GM23338 (cell line): Measurements from ENCODE around the gene CYP51A1. TPM values are rescaled to one million over a fixed set of nuclear protein-coding genes. Genes with fewer than 3 reads are reported as not detected.

Experiments
- ATAC-seq: fragments of 200-7000 bp; cut with Tn5 transposase; 3 replicates; pipeline ENCODE4 v1.9.1; 2020
- DNase-seq: peaks from one replicate; pipeline ENCODE4 v3.0.0-alpha.2; 2015; ENCODE audit warnings: low spot score
- H2AFZ ChIP-seq: fragments of 200-600 bp; sonication (generic); 2 replicates; pipeline ENCODE4 v1.8.0; 2016; ENCODE audit warnings: antibody characterized with exemption, mild to moderate bottlenecking, moderate library complexity
- H3F3A ChIP-seq: fragments of 200-600 bp; sonication (generic); replicated peaks from 2 replicates; pipeline ENCODE4 v1.8.0; 2017; ENCODE audit warnings: antibody characterized with exemption, mixed run types, low read depth
- H3K27ac ChIP-seq: fragments of 200-600 bp; sonication (generic); 2 replicates; pipeline ENCODE4 v1.6.1; 2016; ENCODE audit warnings: low read depth
- H3K27me3 ChIP-seq: fragments of 200-600 bp; sonication (generic); 2 replicates; pipeline ENCODE4 v1.8.0; 2016; ENCODE audit warnings: mild to moderate bottlenecking, mixed run types, moderate library complexity; ENCODE audit not compliant: insufficient read depth
- H3K36me3 ChIP-seq: fragments of 200-600 bp; sonication (generic); 2 replicates; pipeline ENCODE4 v1.8.0; 2016; ENCODE audit warnings: mild to moderate bottlenecking; ENCODE audit not compliant: insufficient read depth
- H3K4me1 ChIP-seq: fragments of 200-600 bp; sonication (generic); 2 replicates; pipeline ENCODE4 v1.8.0; 2016; ENCODE audit warnings: mild to moderate bottlenecking, moderate library complexity; ENCODE audit not compliant: insufficient read depth
- H3K4me2 ChIP-seq: fragments of 200-600 bp; sonication (generic); 2 replicates; pipeline ENCODE4 v1.7.1; 2017; ENCODE audit warnings: mixed run types
- H3K4me3 ChIP-seq: fragments of 200-600 bp; sonication (generic); 2 replicates; pipeline ENCODE4 v1.6.1; 2016; ENCODE audit warnings: mixed run types
- H3K79me2 ChIP-seq: fragments of 200-600 bp; sonication (generic); replicated peaks from 2 replicates; pipeline ENCODE4 v1.8.0; 2017; ENCODE audit warnings: mild to moderate bottlenecking; ENCODE audit not compliant: insufficient read depth
- H3K9me2 ChIP-seq: fragments of 200-600 bp; sonication (generic); 2 replicates; pipeline ENCODE4 v1.8.0; 2017; ENCODE audit not compliant: insufficient read depth
- H4K20me1 ChIP-seq: fragments of 200-600 bp; sonication (generic); replicated peaks from 2 replicates; pipeline ENCODE4 v1.8.0; 2017; ENCODE audit warnings: mild to moderate bottlenecking; ENCODE audit not compliant: insufficient read depth
- H3K27ac Mint-ChIP-seq: 2 replicates; pipeline ENCODE4 v1.8.0; 2020; ENCODE audit warnings: inconsistent platforms, mild to moderate bottlenecking, moderate library complexity, mixed read lengths
- H3K27me3 Mint-ChIP-seq: 3 replicates; pipeline ENCODE4 v1.8.0; 2022; ENCODE audit warnings: low read depth, mild to moderate bottlenecking, moderate library complexity, mixed read lengths, inconsistent platforms; ENCODE audit not compliant: insufficient read depth, poor library complexity
- H3K36me3 Mint-ChIP-seq: 3 replicates; pipeline ENCODE4 v1.8.0; 2021; ENCODE audit warnings: low read depth, mild to moderate bottlenecking, inconsistent platforms, moderate library complexity, mixed read lengths
- H3K4me1 Mint-ChIP-seq: 3 replicates; pipeline ENCODE4 v1.8.0; 2020; ENCODE audit warnings: mild to moderate bottlenecking, inconsistent platforms, mixed read lengths
- H3K4me3 Mint-ChIP-seq: 3 replicates; pipeline ENCODE4 v1.8.0; 2021; ENCODE audit warnings: moderate library complexity, mild to moderate bottlenecking, inconsistent platforms, mixed read lengths
- H3K9me3 Mint-ChIP-seq: 3 replicates; pipeline ENCODE4 v1.8.0; 2020; ENCODE audit warnings: moderate library complexity, mild to moderate bottlenecking, inconsistent platforms, mixed read lengths
- CREB1 ChIP-seq: fragments of 250-450 bp; sonication (Bioruptor Pico); IDR thresholded peaks from 2 replicates; pipeline ENCODE4 v1.5.0; 2020; ENCODE audit warnings: low read depth, mild to moderate bottlenecking, moderate library complexity
- ETS1 ChIP-seq: IDR thresholded peaks from 2 replicates; pipeline ENCODE4 v1.6.1; 2016; ENCODE audit warnings: antibody characterized with exemption
- EZH2 ChIP-seq: fragments of 200-600 bp; sonication (generic); IDR thresholded peaks from one replicate; pipeline ENCODE4 v1.8.0; 2017; ENCODE audit warnings: antibody characterized with exemption, mild to moderate bottlenecking, low read depth; ENCODE audit not compliant: unreplicated experiment
- EZH2phosphoT487 ChIP-seq: fragments of 200-600 bp; sonication (generic); IDR thresholded peaks from one replicate; pipeline ENCODE4 v1.8.1; 2018; ENCODE audit warnings: antibody characterized with exemption; ENCODE audit not compliant: unreplicated experiment
- JUNB ChIP-seq: IDR thresholded peaks from one replicate; pipeline ENCODE4 v1.6.1; 2016; ENCODE audit warnings: antibody characterized with exemption; ENCODE audit not compliant: unreplicated experiment
- NANOG ChIP-seq: IDR thresholded peaks from 2 replicates; pipeline ENCODE4 v1.6.1; 2016; ENCODE audit warnings: antibody characterized with exemption, borderline replicate concordance
- POLR2AphosphoS5 ChIP-seq: IDR thresholded peaks from 2 replicates; pipeline ENCODE4 v1.6.1; 2016; ENCODE audit warnings: antibody characterized with exemption, low read depth
- STAT1 ChIP-seq: IDR thresholded peaks from one replicate; pipeline ENCODE4 v1.6.1; 2016; ENCODE audit warnings: antibody characterized with exemption; ENCODE audit not compliant: unreplicated experiment
- ZNF114 ChIP-seq: fragments of 250-450 bp; sonication (Bioruptor Pico); IDR thresholded peaks from 2 replicates; pipeline ENCODE4 v1.5.0; 2020; ENCODE audit warnings: mild to moderate bottlenecking, moderate library complexity
- ZNF331 ChIP-seq: fragments of 250-450 bp; sonication (Bioruptor Pico); IDR thresholded peaks from 2 replicates; pipeline ENCODE4 v1.5.0; 2020; ENCODE audit warnings: low read depth, mild to moderate bottlenecking, moderate library complexity
- ZNF462 ChIP-seq: fragments of 250-450 bp; sonication (Bioruptor Pico); IDR thresholded peaks from 2 replicates; pipeline ENCODE4 v1.5.0; 2020; ENCODE audit warnings: mild to moderate bottlenecking, moderate library complexity
- polyA plus RNA-seq: library from polyadenylated mRNA; unstranded; fragments of >200 nt; fragmentation: Nextera tagmentation; extraction: Ambion mirVana; gene quantifications from 2 replicates; pipeline ENCODE4 v1.2.1, GENCODE V29; 2016
- total RNA-seq: library from RNA; depleted of rRNA; stranded (reverse); fragments of >200 nt; shearing (Covaris generic); gene quantifications from 2 replicates; pipeline ENCODE4 v1.2.3, GENCODE V29; 2014
- TF ChIP-seq, protein P1 (sequence below), 2 experiments: fragments of 200-600 bp in 1 of 2; sonication (generic) in 1 of 2; conservative IDR thresholded peaks; 2 replicates each; pipeline versions ENCODE4 v1.5.1 to v1.6.1; 2016 to 2017; ENCODE audit warnings: antibody characterized with exemption in 2 of 2, low read depth in 2 of 2, mild to moderate bottlenecking in 2 of 2, moderate library complexity in 1 of 2
- TF ChIP-seq, protein P2 (sequence below): IDR thresholded peaks from one replicate; pipeline ENCODE4 v1.6.1; 2018; ENCODE audit warnings: antibody characterized with exemption; ENCODE audit not compliant: unreplicated experiment

Gene CYP51A1
- total and polyA plus RNA-seq, 2 experiments from 2014 or later: 65.6 to 163 TPM

GRCh38 chr7:92119213-92119759, 15.0 kb downstream of the CYP51A1 start:
- peaks cover 54% of the 10 kb centered on the region; the same call in 1 of the 2 replicates for H3K36me3 ChIP-seq
- Mint-ChIP-seq H3K4me1 (no peaks in the 10 kb centered on the region), H3K4me3 (no peak overlapping the region), H3K27me3 (no peaks in the 10 kb centered on the region), H3K27ac (no peak overlapping the region), H3K36me3 (peaks cover 62% of the 10 kb centered on the region), H3K9me3 (no peaks in the 10 kb centered on the region)
- H3K4me1 ChIP-seq: no peaks in the 10 kb centered on the region
- H2AFZ ChIP-seq: no peak overlapping the region
- no peaks in the 10 kb centered on the region for H3K27me3 ChIP-seq
- no peaks in the 10 kb centered on the region for H3F3A ChIP-seq
- no peak overlapping the region for H3K4me3 ChIP-seq
- DNase-seq (no peak), ATAC-seq (no peak)
- peaks cover 33% of the 10 kb centered on the region for H4K20me1 ChIP-seq
- no peak overlapping the region for H3K4me2 ChIP-seq
- H3K9me2 ChIP-seq: no peaks in the 10 kb centered on the region
- H3K79me2 ChIP-seq: peaks cover 77% of the 10 kb centered on the region
- no peak overlapping the region for H3K27ac ChIP-seq
- TF ChIP-seq EZH2 (no peak), EZH2phosphoT487 (no peak), ZNF114 (CRISPR knock-in tag) (no peak), NANOG (no peak), ETS1 (no peak), JUNB (no peak), ZNF331 (CRISPR knock-in tag) (no peak), ZNF462 (CRISPR knock-in tag) (no peak), STAT1 (no peak), CREB1 (CRISPR knock-in tag) (no peak), POLR2AphosphoS5 (no peak)
- TF ChIP-seq, protein P1, sequence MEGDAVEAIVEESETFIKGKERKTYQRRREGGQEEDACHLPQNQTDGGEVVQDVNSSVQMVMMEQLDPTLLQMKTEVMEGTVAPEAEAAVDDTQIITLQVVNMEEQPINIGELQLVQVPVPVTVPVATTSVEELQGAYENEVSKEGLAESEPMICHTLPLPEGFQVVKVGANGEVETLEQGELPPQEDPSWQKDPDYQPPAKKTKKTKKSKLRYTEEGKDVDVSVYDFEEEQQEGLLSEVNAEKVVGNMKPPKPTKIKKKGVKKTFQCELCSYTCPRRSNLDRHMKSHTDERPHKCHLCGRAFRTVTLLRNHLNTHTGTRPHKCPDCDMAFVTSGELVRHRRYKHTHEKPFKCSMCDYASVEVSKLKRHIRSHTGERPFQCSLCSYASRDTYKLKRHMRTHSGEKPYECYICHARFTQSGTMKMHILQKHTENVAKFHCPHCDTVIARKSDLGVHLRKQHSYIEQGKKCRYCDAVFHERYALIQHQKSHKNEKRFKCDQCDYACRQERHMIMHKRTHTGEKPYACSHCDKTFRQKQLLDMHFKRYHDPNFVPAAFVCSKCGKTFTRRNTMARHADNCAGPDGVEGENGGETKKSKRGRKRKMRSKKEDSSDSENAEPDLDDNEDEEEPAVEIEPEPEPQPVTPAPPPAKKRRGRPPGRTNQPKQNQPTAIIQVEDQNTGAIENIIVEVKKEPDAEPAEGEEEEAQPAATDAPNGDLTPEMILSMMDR (conservative IDR thresholded peaks at IDR 0.05; ENCODE audit: low read depth in 2 of 2): no peak
- TF ChIP-seq, protein P2, sequence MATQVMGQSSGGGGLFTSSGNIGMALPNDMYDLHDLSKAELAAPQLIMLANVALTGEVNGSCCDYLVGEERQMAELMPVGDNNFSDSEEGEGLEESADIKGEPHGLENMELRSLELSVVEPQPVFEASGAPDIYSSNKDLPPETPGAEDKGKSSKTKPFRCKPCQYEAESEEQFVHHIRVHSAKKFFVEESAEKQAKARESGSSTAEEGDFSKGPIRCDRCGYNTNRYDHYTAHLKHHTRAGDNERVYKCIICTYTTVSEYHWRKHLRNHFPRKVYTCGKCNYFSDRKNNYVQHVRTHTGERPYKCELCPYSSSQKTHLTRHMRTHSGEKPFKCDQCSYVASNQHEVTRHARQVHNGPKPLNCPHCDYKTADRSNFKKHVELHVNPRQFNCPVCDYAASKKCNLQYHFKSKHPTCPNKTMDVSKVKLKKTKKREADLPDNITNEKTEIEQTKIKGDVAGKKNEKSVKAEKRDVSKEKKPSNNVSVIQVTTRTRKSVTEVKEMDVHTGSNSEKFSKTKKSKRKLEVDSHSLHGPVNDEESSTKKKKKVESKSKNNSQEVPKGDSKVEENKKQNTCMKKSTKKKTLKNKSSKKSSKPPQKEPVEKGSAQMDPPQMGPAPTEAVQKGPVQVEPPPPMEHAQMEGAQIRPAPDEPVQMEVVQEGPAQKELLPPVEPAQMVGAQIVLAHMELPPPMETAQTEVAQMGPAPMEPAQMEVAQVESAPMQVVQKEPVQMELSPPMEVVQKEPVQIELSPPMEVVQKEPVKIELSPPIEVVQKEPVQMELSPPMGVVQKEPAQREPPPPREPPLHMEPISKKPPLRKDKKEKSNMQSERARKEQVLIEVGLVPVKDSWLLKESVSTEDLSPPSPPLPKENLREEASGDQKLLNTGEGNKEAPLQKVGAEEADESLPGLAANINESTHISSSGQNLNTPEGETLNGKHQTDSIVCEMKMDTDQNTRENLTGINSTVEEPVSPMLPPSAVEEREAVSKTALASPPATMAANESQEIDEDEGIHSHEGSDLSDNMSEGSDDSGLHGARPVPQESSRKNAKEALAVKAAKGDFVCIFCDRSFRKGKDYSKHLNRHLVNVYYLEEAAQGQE: no peak
